ENCODE results near the gene SMOC2. TPM values are rescaled to one million over a fixed set of nuclear protein-coding genes. Genes with fewer than 3 reads are reported as not detected.

Gene SMOC2
- 100 to 1,000 TPM in 3 of 4 donors, 10 to 100 TPM in 1; 45.8 to 382 (median 160) TPM for total RNA-seq

- H3K4me1 ChIP-seq = peaks cover 0 to 41% (median 5%) of the 10 kb centered on the region in 3 donors
- peak within 1 kb of the TSS; percentile 3 to 81 (median 66) for H3K27ac ChIP-seq
- peak in 2 of 4 experiments; percentile 13 to 17 for TF ChIP-seq CTCF (IDR thresholded peaks at IDR 0.05)
- peak; percentile 60 for TF ChIP-seq POLR2AphosphoS5 (IDR thresholded peaks at IDR 0.05)
- peak; percentile 39 to 41 for TF ChIP-seq POLR2A (IDR thresholded peaks at IDR 0.05)
- no peak for TF ChIP-seq EP300 (IDR thresholded peaks at IDR 0.05)
- H3K4me3 ChIP-seq = peak within 1 kb of the TSS; percentile 72 to 83
- WGBS, 2 donors (ENCODE audit: low coverage in 1 of 2) = no CpG with 5 or more reads among the region's 81 CpGs
- no peaks in the 10 kb centered on the region for H3K9me3 ChIP-seq
- no peaks in the 10 kb centered on the region for H3K36me3 ChIP-seq
- H3K27me3 ChIP-seq = peaks cover 21% of the 10 kb centered on the region
- ATAC-seq = peak; percentile 74
Observed at GRCh38 chr6:168440520-168441433, at the start of gene SMOC2. SMOC2 (plus strand) TSS chr6:168441184; CDS start chr6:168441371, 187 bp downstream.

DNA sequence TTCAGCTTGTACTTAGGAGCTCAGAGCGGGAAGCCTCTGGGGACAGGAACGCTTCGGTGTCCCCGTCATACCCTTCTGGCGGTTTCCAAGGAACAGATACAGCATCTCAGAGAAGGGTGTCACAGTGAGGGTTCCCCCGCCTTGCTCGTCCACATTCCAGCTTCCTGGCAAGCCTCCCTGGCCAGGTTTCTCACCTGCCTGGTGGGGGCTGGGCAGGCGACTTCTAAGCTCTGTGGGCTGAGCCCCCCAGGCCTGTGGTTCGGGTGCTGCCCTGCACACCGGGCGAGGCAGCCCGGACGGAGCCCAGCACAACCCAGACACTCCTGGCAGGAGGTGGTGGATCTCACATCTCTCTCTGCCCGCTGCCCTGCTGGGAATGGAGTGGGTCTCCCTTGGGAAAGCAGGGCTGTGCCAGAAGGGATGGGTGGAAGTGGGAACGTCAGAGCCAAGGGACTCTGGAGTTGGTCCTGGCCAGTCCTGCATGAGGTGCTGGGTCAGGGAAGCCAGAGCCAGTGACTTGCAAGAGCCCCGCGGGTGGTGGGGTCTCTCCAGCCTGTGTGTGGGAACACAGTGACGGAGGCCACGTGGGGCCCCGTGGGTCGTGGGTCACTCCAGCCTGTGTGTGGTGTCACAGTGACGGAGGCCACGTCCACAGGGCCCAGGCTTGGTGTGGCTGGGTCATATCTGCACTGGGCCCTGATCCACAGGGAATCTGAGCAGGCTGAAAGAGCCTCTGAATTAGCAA lies 47.7 kb upstream of the SMOC2 start:
- TF ChIP-seq POLR2AphosphoS5 (IDR thresholded peaks at IDR 0.05) (no peak), EP300 (IDR thresholded peaks at IDR 0.05) (no peak), POLR2A (IDR thresholded peaks at IDR 0.05) (no peak), CTCF (IDR thresholded peaks at IDR 0.05) (no peak)
- no peak for ATAC-seq
- Histone ChIP-seq H3K27ac (no peak overlapping the region), H3K4me3 (no peak overlapping the region), H3K9me3 (no peaks in the 10 kb centered on the region), H3K36me3 (no peaks in the 10 kb centered on the region), H3K4me1 (no peaks in the 10 kb centered on the region), H3K27me3 (peaks cover 11% of the 10 kb centered on the region)
- whole genome bisulfite sequencing, 2 donors (ENCODE audit: low coverage in 1 of 2) = 89% methylated on average over 5 of the region's 23 CpGs; no CpG with 5 or more reads in 1 of the 2 donors

DNA sequence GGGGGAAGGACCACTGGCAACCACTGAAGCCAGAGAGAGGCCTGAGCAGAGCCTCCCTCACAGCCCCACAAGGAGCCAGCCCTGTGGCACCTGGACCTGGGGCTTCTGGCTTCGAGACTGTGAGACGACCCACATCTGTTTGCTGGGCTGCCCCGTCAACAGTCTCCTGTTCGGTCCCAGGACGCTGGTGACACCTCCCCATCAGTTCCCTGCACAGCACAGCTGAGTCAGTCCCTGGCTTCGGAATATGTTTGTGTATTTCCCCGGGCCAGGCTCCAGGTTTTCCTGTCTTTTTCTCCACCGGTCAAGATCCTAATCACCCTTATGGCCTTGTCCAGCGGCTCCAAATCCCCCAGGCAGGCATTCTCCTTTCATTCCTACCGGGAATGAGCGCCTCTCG lies 46.4 kb upstream of the SMOC2 start:
- peaks cover 0 to 13% (median 0%) of the 10 kb centered on the region in 3 donors for H3K9me3 ChIP-seq
- peaks cover 11% of the 10 kb centered on the region for H3K27me3 ChIP-seq
- TF ChIP-seq POLR2A (IDR thresholded peaks at IDR 0.05) = no peak
- no peak for TF ChIP-seq CTCF (IDR thresholded peaks at IDR 0.05)
- TF ChIP-seq EP300 (IDR thresholded peaks at IDR 0.05) = no peak
- no peak for TF ChIP-seq POLR2AphosphoS5 (IDR thresholded peaks at IDR 0.05)
- ATAC-seq = no peak
- 58% methylated on average over 10 of the region's 12 CpGs; no CpG with 5 or more reads in 1 of the 2 donors for WGBS, 2 donors (ENCODE audit: low coverage in 1 of 2)
- H3K4me1 ChIP-seq = no peaks in the 10 kb centered on the region
- no peak overlapping the region for H3K4me3 ChIP-seq
- no peak overlapping the region for H3K27ac ChIP-seq
- H3K36me3 ChIP-seq = no peaks in the 10 kb centered on the region

GRCh38 chr6:168395983-168396382 lies 45.0 kb upstream of the SMOC2 start:
- TF ChIP-seq POLR2A (IDR thresholded peaks at IDR 0.05) = no peak
- TF ChIP-seq POLR2AphosphoS5 (IDR thresholded peaks at IDR 0.05) = no peak
- TF ChIP-seq CTCF (IDR thresholded peaks at IDR 0.05) = no peak
- TF ChIP-seq EP300 (IDR thresholded peaks at IDR 0.05) = no peak
- Histone ChIP-seq H3K9me3 (peaks cover 0 to 24% (median 0%) of the 10 kb centered on the region in 3 donors), H3K27me3 (peaks cover 5% of the 10 kb centered on the region), H3K4me1 (no peaks in the 10 kb centered on the region), H3K36me3 (no peaks in the 10 kb centered on the region), H3K27ac (no peak overlapping the region), H3K4me3 (no peak overlapping the region)
- WGBS, 2 donors (ENCODE audit: low coverage in 1 of 2) = 65% methylated on average over 2 of the region's 12 CpGs; no CpG with 5 or more reads in 1 of the 2 donors
- ATAC-seq = no peak
